Peyer's patch (tissue), 4 donors: ENCODE results near the gene LIX1. TPM values are rescaled to one million over a fixed set of nuclear protein-coding genes. Genes with fewer than 3 reads are reported as not detected.
"Not testable (repeated sequence)": the region's sequence is repeated elsewhere in the genome, so short reads cannot be mapped to it uniquely, and the experiment has no call there.

Experiments used
- DNase-seq, 3 donors: peaks; one replicate each; pipeline ENCODE4 v3.0.0-alpha.2; 2017 to 2019
- H3K27ac ChIP-seq, 4 donors: fragments of 200-600 bp; sonication (generic); one replicate each; pipeline ENCODE4 v1.5.1; 2016 to 2019
- H3K27me3 ChIP-seq, 2 donors: fragments of 200-600 bp; sonication (generic); one replicate each; pipeline ENCODE4 v1.5.1; 2019
- H3K36me3 ChIP-seq, 3 donors: fragments of 200-600 bp; sonication (generic); one replicate each; pipeline ENCODE4 v1.5.1; 2016 to 2019
- H3K4me1 ChIP-seq, 4 donors: fragments of 200-600 bp; sonication (generic); one replicate each; pipeline ENCODE4 v1.5.1; 2016 to 2019
- H3K4me3 ChIP-seq, 4 donors: fragments of 200-600 bp; sonication (generic); 1 replicate in 3 of 4; 2 replicates in 1 of 4; pipeline ENCODE4 v1.5.1; 2016 to 2019; ENCODE audit warnings: mild to moderate bottlenecking in 1 of 4
- H3K9me3 ChIP-seq, 4 donors: fragments of 200-600 bp; sonication (generic); one replicate each; pipeline ENCODE4 v1.5.1; 2016 to 2019; ENCODE audit warnings: mild to moderate bottlenecking in 1 of 4
- CTCF ChIP-seq, 6 experiments: fragments of 450-650 bp in 4 of 6; fragments of 200-600 bp in 2 of 6; sonication (generic) in 1 of 6; IDR thresholded peaks; one replicate each; pipeline ENCODE4 v1.5.1; 2017 to 2019; ENCODE audit warnings: antibody characterized with exemption in 6 of 6, mild to moderate bottlenecking in 3 of 6, moderate library complexity in 1 of 6
- POLR2A ChIP-seq, 2 donors: fragments of 450-650 bp; IDR thresholded peaks; one replicate each; pipeline ENCODE4 v1.5.1; 2017; ENCODE audit warnings: antibody characterized with exemption in 2 of 2, mild to moderate bottlenecking in 2 of 2, moderate library complexity in 2 of 2
- total RNA-seq, 4 donors: library from RNA; depleted of rRNA; stranded (reverse); fragments of >200 nt; gene quantifications; one replicate each; pipeline ENCODE4 v1.1.0, GENCODE V29; 2016

LIX1 gene
- total RNA-seq, 4 donors from 2014 or later: 0.13 TPM; not detected in 3

GRCh38 chr5:97085459-97086181 is 56.8 kb downstream of the LIX1 start:
- Histone ChIP-seq H3K27ac (no peak overlapping the region), H3K4me1 (no peaks in the 10 kb centered on the region), H3K36me3 (no peaks in the 10 kb centered on the region), H3K27me3 (no peaks in the 10 kb centered on the region), H3K9me3 (no peaks in the 10 kb centered on the region), H3K4me3 (no peak overlapping the region)
- no peak for DNase-seq
- TF ChIP-seq CTCF (IDR thresholded peaks at IDR 0.05): no peak
- no peak for TF ChIP-seq POLR2A (IDR thresholded peaks at IDR 0.05)

DNA sequence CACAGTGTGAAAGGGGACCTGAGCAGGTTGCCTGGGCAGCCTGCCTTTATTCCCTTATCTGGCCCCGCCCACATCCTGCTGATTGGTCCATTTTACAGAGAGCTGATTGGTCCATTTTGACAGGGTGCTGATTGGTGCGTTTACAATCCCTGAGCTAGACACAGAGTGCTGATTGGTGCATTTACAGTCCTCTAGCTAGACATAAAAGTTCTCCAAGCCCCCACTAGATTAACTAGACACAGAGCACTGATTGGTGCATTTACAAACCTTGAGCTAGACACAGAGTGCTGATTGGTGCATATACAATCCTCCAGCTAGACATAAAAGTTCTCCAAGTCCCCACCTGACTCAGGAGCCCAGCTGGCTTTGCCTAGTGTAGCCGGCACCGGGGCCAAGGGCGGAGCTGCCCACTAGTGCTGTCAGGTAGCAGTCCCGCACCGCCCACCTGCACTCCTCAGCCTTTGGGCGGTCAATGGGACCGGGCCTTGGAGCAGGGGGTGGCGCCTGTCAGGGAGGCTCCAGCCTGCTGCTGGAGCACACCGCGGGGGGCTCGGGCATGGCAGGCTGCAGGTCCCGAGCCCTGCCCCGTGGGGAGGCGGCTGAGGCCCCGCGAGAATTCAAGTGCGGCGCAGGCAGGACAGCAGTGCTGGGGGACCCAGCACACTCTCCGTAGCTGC is 57.5 kb downstream of the LIX1 start:
- H3K27ac ChIP-seq, H3K9me3 ChIP-seq, DNase-seq: not testable (repeated sequence)

DNA sequence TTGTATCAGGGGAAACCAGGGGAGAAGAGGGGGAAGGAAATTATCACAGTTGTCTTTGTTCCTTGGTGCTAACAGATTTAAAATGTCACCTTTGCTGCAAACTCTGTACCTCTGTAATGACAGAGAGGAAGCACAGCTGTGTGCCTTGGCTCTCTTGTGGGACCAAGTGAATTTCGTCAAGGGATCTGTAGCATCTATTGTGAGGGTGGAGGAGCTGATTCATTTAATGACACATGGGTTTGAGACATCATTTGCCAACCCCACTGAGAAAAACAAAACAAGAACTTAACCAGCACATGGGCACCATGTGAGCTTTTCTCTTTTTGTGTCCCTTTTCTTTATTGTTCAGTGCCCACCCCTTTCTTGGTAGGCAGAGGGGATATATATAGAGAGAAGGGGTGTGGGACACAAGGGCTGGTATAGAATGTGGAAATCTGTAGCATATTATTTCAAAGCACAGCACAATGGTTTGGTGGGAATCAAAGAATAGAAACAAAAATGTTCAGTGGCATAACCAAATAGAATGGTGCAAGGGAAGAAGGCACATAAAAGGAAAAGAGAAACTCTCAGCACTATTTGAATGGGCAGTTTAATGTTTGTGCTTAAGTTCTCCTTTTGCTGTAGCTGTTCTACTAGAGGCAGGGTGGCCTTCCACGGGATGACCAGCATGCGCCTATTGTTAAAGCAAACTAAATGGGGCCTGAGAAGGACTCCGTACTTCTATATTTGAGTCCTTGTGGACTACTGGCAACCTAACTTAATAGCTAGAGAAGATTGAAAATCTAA is 63.3 kb downstream of the LIX1 start:
- DNase-seq: no peak
- no peaks in the 10 kb centered on the region for H3K9me3 ChIP-seq
- no peaks in the 10 kb centered on the region for H3K36me3 ChIP-seq
- TF ChIP-seq POLR2A (IDR thresholded peaks at IDR 0.05) (no peak), CTCF (IDR thresholded peaks at IDR 0.05) (no peak)
- H3K27me3 ChIP-seq: no peaks in the 10 kb centered on the region
- H3K27ac ChIP-seq: no peak overlapping the region
- no peak overlapping the region for H3K4me3 ChIP-seq
- H3K4me1 ChIP-seq: no peaks in the 10 kb centered on the region

More for the DNA sequence above, 57.5 kb downstream of the LIX1 start:
- H3K36me3 ChIP-seq, H3K4me3 ChIP-seq, H3K27me3 ChIP-seq, H3K4me1 ChIP-seq: not testable (repeated sequence)

DNA sequence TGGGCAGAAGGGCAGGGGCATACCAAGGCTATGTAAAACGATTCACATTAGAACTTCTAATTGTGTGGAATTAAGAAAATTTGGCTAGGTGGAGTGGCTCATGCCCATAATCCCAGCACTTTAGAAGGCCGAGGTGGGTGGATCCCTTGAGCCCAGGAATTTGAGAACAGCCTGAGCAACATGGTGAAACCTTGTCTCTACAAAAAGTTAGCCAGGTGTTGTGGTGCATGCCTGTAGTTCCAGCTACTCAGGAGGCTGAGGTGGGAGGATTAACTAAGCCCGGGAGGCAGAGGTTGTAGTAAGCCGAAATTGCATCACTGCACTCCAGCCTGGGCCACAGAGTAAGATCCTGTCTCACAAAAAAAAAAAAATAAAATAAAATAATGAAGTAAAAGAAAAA is 65.2 kb downstream of the LIX1 start:
- H3K27me3 ChIP-seq: no peaks in the 10 kb centered on the region
- no peak for TF ChIP-seq POLR2A (IDR thresholded peaks at IDR 0.05)
- TF ChIP-seq CTCF (IDR thresholded peaks at IDR 0.05): no peak
- no peak for DNase-seq
- no peaks in the 10 kb centered on the region for H3K4me1 ChIP-seq
- no peak overlapping the region for H3K4me3 ChIP-seq
- H3K36me3 ChIP-seq: no peaks in the 10 kb centered on the region
- H3K27ac ChIP-seq: no peak overlapping the region
- H3K9me3 ChIP-seq: no peaks in the 10 kb centered on the region

DNA sequence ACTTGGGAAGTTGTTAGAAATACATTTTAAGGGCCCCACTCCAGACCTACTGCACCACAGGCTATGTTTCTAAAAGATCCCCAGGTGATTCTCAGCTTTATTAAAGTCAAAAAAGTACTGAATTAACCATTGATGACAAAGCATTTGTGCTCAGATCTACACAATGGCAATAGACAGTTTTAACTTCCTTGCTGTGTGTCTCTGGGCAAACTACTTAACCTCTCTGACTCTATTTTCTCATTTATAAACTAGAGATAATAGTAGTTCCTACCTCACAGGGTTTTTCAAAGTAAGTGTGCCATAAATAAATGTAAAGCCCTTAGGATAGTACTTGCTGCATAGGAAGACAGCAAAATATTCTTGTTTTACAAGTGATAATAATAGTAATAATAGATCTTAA is 66.3 kb downstream of the LIX1 start:
- H3K27ac ChIP-seq: no peak overlapping the region
- DNase-seq: no peak
- no peaks in the 10 kb centered on the region for H3K36me3 ChIP-seq
- H3K27me3 ChIP-seq: no peaks in the 10 kb centered on the region
- no peaks in the 10 kb centered on the region for H3K4me1 ChIP-seq
- H3K9me3 ChIP-seq: no peaks in the 10 kb centered on the region
- H3K4me3 ChIP-seq: no peak overlapping the region
- TF ChIP-seq POLR2A (IDR thresholded peaks at IDR 0.05): no peak
- no peak for TF ChIP-seq CTCF (IDR thresholded peaks at IDR 0.05)

DNA sequence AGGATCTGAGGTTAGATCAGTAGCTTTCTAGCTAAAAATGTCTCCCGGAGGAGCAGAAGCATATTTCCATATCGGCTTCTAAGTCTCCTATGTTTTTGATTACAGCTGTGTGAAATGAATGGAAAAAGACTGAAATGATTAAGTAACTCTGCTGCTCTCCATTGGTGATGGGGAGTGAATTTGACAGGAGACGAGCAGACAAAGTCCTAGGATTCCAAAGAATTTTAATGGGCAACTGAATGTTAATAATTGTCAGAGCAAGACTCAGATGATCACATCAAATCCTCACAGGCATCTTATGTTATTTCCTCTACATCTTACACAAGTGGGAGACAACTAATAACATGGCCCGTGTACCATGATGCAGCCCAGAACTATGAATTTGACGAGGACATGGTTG is 66.8 kb downstream of the LIX1 start:
- TF ChIP-seq POLR2A (IDR thresholded peaks at IDR 0.05) (no peak), CTCF (IDR thresholded peaks at IDR 0.05) (no peak)
- H3K9me3 ChIP-seq: no peaks in the 10 kb centered on the region
- no peaks in the 10 kb centered on the region for H3K36me3 ChIP-seq
- DNase-seq: no peak
- H3K27ac ChIP-seq: no peak overlapping the region
- no peaks in the 10 kb centered on the region for H3K27me3 ChIP-seq
- no peak overlapping the region for H3K4me3 ChIP-seq
- no peaks in the 10 kb centered on the region for H3K4me1 ChIP-seq
